K562 (cell line): ENCODE measurements around the gene EXTL1. TPM values are rescaled to one million over a fixed set of nuclear protein-coding genes. Genes with fewer than 3 reads are reported as not detected.

Experiments
- ARID2 ChIP-seq: fragments of 450-650 bp; IDR thresholded peaks from 2 replicates; pipeline ENCODE4 v1.6.1; 2017; ENCODE audit warnings: antibody characterized with exemption, mild to moderate bottlenecking
- BCOR ChIP-seq: fragments of 450-650 bp; IDR thresholded peaks from 2 replicates; pipeline ENCODE4 v1.6.1; 2016
- CHAMP1 ChIP-seq: fragments of 450-650 bp; IDR thresholded peaks from 2 replicates; pipeline ENCODE4 v1.6.1; 2016; ENCODE audit warnings: mild to moderate bottlenecking
- CREB1 ChIP-seq, 2 experiments: sonication (generic) in 1 of 2; formaldehyde crosslinking in 1 of 2; IDR thresholded peaks; 2 replicates each; pipeline versions ENCODE4 v1.6.1 to v1.8.0; 2012 to 2022; ENCODE audit warnings: inconsistent platforms in 1 of 2, mild to moderate bottlenecking in 1 of 2, missing genetic modification reagents in 1 of 2, moderate library complexity in 1 of 2
- E2F5 ChIP-seq: sonication (generic); formaldehyde crosslinking; IDR thresholded peaks from 2 replicates; pipeline ENCODE4 v1.8.0; 2022; ENCODE audit warnings: mild to moderate bottlenecking, missing genetic modification reagents
- EGR1 ChIP-seq: fragments of 450-650 bp; conservative IDR thresholded peaks from 2 replicates; pipeline ENCODE4 v1.6.1; 2017; ENCODE audit warnings: mild to moderate bottlenecking
- GABPB1 ChIP-seq: sonication (generic); formaldehyde crosslinking; IDR thresholded peaks from 2 replicates; pipeline ENCODE4 v1.8.0; 2022; ENCODE audit warnings: mild to moderate bottlenecking, missing genetic modification reagents
- LARP7 ChIP-seq: fragments of 450-650 bp; IDR thresholded peaks from 2 replicates; pipeline ENCODE4 v1.6.1; 2016
- MECOM ChIP-seq: fragments of 250-450 bp; sonication (Bioruptor Pico); IDR thresholded peaks from 2 replicates; pipeline ENCODE4 v1.8.0; 2022; ENCODE audit warnings: inconsistent platforms
- MITF ChIP-seq: IDR thresholded peaks from 2 replicates; pipeline ENCODE4 v1.6.1; 2014; ENCODE audit warnings: antibody characterized with exemption
- NFIX ChIP-seq: fragments of 250-450 bp; sonication (Bioruptor Pico); IDR thresholded peaks from 2 replicates; pipeline ENCODE4 v1.4.0; 2020; ENCODE audit warnings: low read depth, mild to moderate bottlenecking, moderate library complexity
- PURB ChIP-seq: sonication (generic); formaldehyde crosslinking; IDR thresholded peaks from 2 replicates; pipeline ENCODE4 v1.9.0; 2021; ENCODE audit warnings: low read depth, mild to moderate bottlenecking, missing genetic modification reagents
- RAD21 ChIP-seq, 2 experiments: fragments of 250-450 bp in 1 of 2; fragments of 450-650 bp in 1 of 2; sonication (Bioruptor Pico) in 1 of 2; formaldehyde crosslinking in 1 of 2; IDR thresholded peaks in 1 of 2; conservative IDR thresholded peaks in 1 of 2; 2 replicates each; pipeline versions ENCODE4 v1.4.0 to v1.8.0; 2020 to 2022; ENCODE audit warnings: mild to moderate bottlenecking in 2 of 2, moderate library complexity in 1 of 2
- RBM14 ChIP-seq: fragments of 200-400 bp; formaldehyde crosslinking; IDR thresholded peaks from 2 replicates; pipeline ENCODE4 v1.6.1; 2018; ENCODE audit warnings: low read depth, mild to moderate bottlenecking, low read length, moderate library complexity, borderline replicate concordance; ENCODE audit not compliant: insufficient read depth
- RNF2 ChIP-seq: sonication (generic); IDR thresholded peaks from 2 replicates; pipeline ENCODE4 v1.6.1; 2016
- SMARCA4 ChIP-seq: fragments of 450-650 bp; IDR thresholded peaks from 2 replicates; pipeline ENCODE4 v1.6.1; 2016
- SMARCB1 ChIP-seq: IDR thresholded peaks from 2 replicates; pipeline ENCODE4 v1.6.1; 2011; ENCODE audit warnings: improper control_type of control experiment, low read depth; ENCODE audit not compliant: insufficient read length
- ZNF655 ChIP-seq: fragments of 250-450 bp; sonication (Bioruptor Pico); IDR thresholded peaks from 2 replicates; pipeline ENCODE4 v1.5.0; 2021
- ZNF699 ChIP-seq: fragments of 250-450 bp; sonication (Bioruptor Pico); IDR thresholded peaks from 2 replicates; pipeline ENCODE4 v1.8.0; 2021; ENCODE audit warnings: mild to moderate bottlenecking, moderate library complexity; ENCODE audit not compliant: insufficient replicate concordance
- ZSCAN32 ChIP-seq: fragments of 450-650 bp; formaldehyde crosslinking; IDR thresholded peaks from 2 replicates; pipeline ENCODE4 v1.4.0; 2020; ENCODE audit warnings: mild to moderate bottlenecking, moderate library complexity
- polyA plus RNA-seq, 8 experiments: library from polyadenylated mRNA; depleted of rRNA in 4 of 8; stranded (reverse) in 5 of 8; unstranded in 3 of 8; fragments of >200 nt; fragmentation: Nextera tagmentation in 2 of 8; fragmentation: Illumina TruSeq in 1 of 8; extraction: Ambion mirVana in 2 of 8; extraction: Trizol in 1 of 8; gene quantifications; 2 replicates each; pipeline versions ENCODE4 v1.2.1 to v1.2.3, GENCODE V29; 2011 to 2014; ENCODE audit warnings: inconsistent platforms in 1 of 8, missing spikeins in 1 of 8
- total RNA-seq, 7 experiments: library from RNA; depleted of rRNA in 6 of 7; stranded (reverse); fragments of >200 nt in 6 of 7; fragmentation: Illumina TruSeq in 2 of 7; extraction: Trizol in 2 of 7; gene quantifications; 2 replicates each; pipeline versions ENCODE4 v1.2.1 to v1.2.3, GENCODE V29; 2011 to 2021; ENCODE audit warnings: low replicate concordance in 1 of 7
- TF ChIP-seq, protein P1 (sequence below): fragments of 450-650 bp; IDR thresholded peaks from 2 replicates; pipeline ENCODE4 v1.7.0; 2016; ENCODE audit warnings: borderline replicate concordance

The EXTL1 gene
- total and polyA plus RNA-seq, 9 of the 15 experiments (the other 6 are each of a cell fraction or from before 2014, with no cell fraction given), result 0.04 to 0.23 (median 0.08) TPM; not detected in 3

DNA sequence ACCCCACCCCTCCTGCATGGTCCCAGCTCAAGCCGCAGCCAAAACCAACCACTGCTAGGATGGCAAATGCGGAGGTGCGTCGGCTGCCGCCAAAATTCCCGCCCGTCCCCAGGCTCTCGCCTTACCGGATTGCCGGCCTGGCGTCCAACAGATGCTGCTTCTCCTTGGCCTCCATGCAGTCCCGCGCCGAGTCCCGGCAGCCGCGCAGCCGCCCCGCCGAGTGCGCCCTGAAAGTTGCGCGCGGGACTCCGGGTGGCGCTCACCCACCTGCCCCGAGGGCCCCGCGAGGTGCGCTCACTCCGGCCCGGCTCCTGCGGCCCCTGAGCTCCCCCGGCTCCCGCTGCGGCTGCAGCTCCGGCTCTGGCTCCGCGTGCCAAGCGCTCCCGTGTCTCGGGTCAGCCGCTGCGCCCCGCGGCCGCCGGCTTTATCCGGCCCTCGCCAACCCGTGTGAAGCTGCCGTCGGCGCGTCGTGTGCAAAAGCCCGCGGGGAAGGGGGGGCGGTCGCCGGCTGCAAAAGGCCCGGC lies 24.2 kb downstream of the EXTL1 start, which contains the start of gene SLC30A2 (continued):
- TF ChIP-seq ARID2 (no peak), EGR1 (no peak), ZSCAN32 (CRISPR knock-in tag) (no peak), SMARCB1 (no peak), NFIX (no peak), MITF (no peak), PURB (CRISPR knock-in tag) (no peak), E2F5 (CRISPR knock-in tag) (no peak), LARP7 (no peak), CHAMP1 (no peak), RNF2 (no peak), ZNF655 (no peak), ZNF699 (no peak), RAD21 (CRISPR knock-in tag; conservative IDR thresholded peaks at IDR 0.05 in 1 of 2, IDR thresholded peaks at IDR 0.05 in 1 of 2) (no peak), BCOR (no peak), RBM14 (no peak), CREB1 (IDR thresholded peaks at IDR 0.05) (no peak), CREB1 (CRISPR knock-in tag; IDR thresholded peaks at IDR 0.05) (no peak), GABPB1 (CRISPR knock-in tag) (0 out of 2 replicates have a peak, but pooled peaks have one; percentile 32), SMARCA4 (no peak), MECOM (CRISPR knock-in tag) (no peak)
- TF ChIP-seq, protein P1, sequence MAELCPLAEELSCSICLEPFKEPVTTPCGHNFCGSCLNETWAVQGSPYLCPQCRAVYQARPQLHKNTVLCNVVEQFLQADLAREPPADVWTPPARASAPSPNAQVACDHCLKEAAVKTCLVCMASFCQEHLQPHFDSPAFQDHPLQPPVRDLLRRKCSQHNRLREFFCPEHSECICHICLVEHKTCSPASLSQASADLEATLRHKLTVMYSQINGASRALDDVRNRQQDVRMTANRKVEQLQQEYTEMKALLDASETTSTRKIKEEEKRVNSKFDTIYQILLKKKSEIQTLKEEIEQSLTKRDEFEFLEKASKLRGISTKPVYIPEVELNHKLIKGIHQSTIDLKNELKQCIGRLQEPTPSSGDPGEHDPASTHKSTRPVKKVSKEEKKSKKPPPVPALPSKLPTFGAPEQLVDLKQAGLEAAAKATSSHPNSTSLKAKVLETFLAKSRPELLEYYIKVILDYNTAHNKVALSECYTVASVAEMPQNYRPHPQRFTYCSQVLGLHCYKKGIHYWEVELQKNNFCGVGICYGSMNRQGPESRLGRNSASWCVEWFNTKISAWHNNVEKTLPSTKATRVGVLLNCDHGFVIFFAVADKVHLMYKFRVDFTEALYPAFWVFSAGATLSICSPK, result no peak
